T follicular helper cell (primary cell): Measurements from ENCODE around the gene RNASE9.
"Not testable (repeated sequence)": the region's sequence is repeated elsewhere in the genome, so short reads cannot be mapped to it uniquely, and the experiment has no call there.

ENCODE experiments used
- DNase-seq: peaks from one replicate; pipeline ENCODE4 v3.0.0-alpha.2; 2020; ENCODE audit warnings: low read depth
- total RNA-seq, 2 experiments: gene quantifications; one replicate each; lab custom pipeline; 2026; lab: John Stamatoyannopoulos, UW

Gene RNASE9
- 0 reads per million in 2 experiments for total RNA-seq

DNA sequence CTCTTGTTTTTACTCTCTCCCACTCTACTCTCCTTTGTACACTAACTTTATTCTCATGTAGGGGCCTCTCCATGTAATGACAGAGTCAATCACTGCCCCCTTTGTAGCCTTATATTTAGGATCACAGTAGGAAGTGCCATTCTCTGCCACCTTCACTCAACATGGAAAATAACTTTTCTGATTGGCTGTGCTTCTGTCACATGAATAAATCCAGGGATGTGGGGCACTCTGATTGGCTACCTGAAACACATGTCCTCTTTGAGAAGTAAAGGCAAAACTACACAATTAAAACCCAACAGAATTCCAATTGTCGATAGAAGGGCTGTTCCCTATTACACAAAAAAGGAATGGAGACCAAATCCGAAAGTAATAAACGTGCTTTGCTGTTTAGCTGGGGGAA lies at the start of gene RNASE9:
Gene RNASE9, minus strand, starts transcription at position 87 of the 400 bp plus-strand sequence.
- DNase-seq = no peak

DNA sequence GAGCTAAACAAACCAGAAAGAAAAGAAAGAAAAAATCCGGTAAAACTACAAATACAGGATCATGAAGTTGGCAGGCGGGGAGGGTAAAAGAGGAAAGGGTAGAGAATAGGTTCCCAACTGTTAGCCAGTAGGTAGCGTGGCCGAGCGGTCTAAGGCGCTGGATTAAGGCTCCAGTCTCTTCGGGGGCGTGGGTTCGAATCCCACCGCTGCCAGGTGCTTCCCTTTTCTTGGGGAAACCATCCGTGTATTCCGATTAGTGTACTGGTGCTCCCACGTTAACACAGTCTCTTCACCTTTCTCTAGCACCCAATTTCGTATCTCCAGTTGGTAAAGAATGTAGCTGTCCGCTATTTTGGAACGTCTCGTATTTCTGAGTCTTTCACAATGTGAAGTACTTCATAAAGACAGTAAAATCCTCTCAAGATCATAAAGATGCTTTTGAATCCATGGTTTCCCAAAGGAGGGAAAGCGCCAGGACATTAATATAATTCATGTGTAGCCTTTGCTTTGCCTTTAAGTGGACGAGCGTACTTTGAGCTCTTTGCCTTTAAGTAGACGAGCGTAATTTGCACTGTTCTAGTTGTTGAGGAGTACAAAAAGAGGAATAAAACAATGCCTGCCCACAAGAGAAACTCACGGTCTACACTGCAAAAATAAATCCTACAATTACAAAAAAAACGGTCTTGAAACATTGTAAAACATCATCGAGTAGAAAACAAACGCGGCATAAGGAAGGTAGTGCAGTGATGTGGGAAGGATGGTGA lies 49.3 kb upstream of the RNASE9 start:
- DNase-seq = peak; percentile 56

DNA sequence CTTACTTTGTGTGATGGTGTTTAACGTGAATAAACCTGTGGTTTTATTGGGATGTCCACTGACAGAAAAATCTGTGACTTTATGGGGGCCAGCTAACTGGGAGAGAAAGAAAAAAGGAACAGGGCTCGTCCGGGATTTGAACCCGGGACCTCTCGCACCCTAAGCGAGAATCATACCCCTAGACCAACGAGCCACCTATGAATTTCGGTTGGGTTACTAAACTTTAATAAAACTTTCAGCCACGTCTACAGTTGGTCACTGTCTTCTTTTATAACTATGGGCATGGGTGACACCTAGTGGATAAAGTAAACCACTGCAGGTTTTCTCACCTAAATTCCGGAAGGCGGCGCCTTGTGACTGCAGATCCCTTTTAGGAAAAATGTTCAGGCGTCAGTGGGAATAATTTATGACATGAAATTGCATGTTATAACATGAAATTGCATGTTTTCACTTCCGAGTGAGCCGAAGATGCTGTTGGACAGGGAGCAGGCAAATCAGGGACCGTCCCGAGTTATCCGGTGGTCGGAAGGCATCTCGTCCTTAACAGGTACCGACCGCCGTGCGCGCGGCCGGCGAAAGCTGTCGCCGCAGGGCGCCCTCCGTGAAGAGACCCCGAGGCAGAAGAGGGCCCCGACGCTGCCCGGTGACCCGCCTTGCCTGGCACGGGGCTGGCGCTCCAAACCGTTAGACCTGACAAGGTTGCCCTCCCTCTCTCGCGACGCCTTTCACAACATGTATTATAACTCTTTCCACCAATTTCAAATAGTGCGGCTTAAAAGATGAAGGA lies 48.6 kb upstream of the RNASE9 start:
- peak; percentile 39 for DNase-seq

- no peak for DNase-seq
These were observed 47.7 kb upstream of the RNASE9 start for GRCh38 chr14:20608383-20609110.

DNA sequence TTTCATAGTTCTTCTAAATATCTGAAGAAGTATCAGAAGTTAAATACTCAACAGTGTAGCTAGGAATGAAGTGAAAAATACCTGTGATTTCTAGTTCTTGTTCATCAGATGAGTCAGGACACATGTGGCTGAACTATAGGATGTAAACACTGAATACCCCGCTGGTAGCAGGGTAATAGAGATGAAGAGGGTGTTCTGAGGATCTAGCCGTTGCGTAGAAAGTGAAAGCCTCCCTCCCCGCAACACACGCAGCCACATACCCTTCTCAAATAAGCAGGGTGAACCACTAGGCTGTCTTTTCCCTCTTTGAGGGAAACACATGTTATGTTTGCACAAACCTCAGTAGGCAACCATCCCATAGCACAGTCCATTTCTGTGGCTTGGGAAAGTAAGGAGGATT lies 46.8 kb upstream of the RNASE9 start:
- no peak for DNase-seq

GRCh38 chr14:20606902-20607242 lies 46.0 kb upstream of the RNASE9 start:
- no peak for DNase-seq

GRCh38 chr14:20606190-20606901 lies 45.5 kb upstream of the RNASE9 start:
- DNase-seq = no peak

- no peak for DNase-seq
These were observed 43.2 kb upstream of the RNASE9 start for GRCh38 chr14:20603813-20604690.

DNA sequence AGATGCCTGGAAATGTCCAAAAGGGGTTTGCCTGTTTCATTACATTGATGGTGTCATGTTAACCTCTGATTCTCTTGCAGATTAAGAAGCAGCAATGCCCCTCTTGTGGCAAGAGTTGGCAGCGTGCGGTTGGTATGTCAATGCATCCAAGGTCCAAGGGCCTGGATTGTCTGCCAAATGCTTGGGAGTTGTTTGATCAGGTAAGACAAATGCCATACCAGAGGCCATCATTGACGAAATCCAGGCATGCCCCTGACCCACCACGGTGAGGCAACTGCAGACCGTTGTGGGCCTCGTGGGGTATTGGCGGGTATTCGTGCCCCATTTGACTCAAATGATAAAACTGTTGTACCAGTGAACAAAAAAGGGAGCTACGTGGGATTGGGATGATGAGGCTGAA lies 41.7 kb upstream of the RNASE9 start:
- DNase-seq = no peak

- no peak for DNase-seq
These were observed 40.7 kb upstream of the RNASE9 start for GRCh38 chr14:20601522-20601921.

DNA sequence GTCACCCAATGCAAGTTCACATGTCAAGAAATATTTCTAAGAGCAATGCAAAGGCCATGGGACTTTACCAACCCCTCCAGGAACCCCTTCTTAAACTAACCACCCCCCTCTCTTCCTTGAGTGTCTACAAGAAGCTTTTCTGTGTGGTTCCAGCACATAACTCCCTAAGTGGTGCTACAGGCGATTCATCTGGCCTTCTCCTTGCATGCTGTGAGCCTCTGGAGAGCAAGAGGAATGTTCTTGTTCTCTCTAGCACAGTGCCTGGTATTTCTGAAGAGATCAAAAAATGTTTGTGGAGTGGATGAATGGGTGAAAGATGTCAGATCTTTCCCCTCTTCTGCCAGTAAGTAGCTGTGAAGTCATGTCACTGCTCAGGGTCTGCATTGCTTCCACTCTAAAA lies 36.3 kb upstream of the RNASE9 start:
- no peak for DNase-seq

DNA sequence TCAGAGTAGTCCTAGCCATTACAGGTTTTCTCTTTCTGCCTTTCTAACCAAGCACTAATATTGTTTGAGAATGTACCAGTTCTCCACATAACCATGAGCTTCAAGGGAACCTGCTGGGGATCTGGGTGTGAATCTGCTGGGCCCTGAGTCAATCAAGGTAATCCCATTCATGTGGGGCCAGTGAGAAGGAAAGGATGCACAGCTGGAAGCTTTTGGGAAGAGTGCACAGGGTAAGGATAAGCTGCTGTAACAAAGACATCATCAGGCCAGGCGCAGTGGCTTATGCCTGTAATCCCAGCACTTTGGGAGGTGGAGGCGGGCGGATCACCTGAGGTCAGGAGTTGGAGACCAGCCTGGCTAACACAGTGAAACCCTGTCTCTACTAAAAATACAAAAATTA lies 34.9 kb upstream of the RNASE9 start:
- not testable (repeated sequence) for DNase-seq

DNA sequence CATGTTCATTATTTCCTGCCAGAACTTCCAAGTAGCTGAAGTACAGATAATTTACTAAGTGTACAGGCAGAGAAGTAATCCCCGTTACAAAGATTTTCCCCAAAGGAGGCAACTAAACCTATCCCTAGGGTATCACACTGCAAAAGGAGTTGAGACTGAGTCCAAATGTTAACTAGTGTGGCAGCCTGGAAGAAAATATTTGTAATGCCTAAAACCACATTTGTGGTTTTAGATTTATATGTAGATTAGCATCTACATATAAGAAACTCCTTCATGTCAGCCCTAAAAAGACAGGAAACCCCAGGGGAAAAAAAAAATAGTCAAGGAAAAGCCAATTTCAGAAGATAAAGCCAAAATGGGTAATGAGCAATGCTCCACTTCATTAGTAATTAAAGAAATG lies 31.7 kb upstream of the RNASE9 start:
- no peak for DNase-seq

- DNase-seq = no peak
These were observed 30.4 kb upstream of the RNASE9 start, which contains the start of gene RNASE12 for GRCh38 chr14:20591235-20591634. RNASE12 (minus strand) TSS chr14:20591376; CDS start chr14:20590723, 653 bp downstream.

DNA sequence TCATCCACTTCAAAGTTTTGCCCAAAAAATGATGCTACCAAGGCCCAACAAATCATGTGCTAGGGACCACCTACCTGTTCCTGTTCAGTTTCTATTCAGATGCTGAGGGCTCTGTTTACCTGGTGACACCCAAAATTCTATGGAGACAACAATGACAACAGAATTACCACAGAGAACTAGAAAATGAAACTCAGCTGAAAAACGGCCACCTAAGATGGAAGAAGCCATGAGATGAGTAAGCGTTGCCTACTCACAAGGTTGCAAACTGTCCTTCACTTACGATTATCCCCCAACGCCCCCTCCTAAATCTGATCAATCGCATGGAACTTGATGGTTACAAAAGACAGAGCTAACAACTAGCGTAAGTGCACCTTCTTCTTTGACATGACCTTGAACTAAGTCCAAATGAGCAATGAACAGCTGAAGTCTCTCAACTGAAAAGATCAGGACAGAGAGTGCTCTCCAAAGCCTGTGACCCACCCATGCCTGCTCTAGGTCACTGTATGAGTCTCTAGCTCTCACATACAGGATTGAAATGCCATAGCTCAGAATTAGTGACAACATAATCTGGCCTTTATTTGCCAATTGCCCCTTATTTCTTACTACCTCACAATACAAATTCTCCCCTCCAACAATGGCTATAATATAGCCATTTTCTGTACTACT lies 26.8 kb upstream of the RNASE9 start, which contains the start of gene RNASE11:
Gene RNASE11, minus strand, starts transcription at position 513 of the 666 bp plus-strand sequence.
- DNase-seq = no peak

- DNase-seq = no peak
These were observed 23.1 kb upstream of the RNASE9 start for GRCh38 chr14:20583908-20584307.

GRCh38 chr14:20583142-20583541 lies 22.3 kb upstream of the RNASE9 start:
- no peak for DNase-seq

- DNase-seq = no peak
These were observed 19.4 kb upstream of the RNASE9 start for GRCh38 chr14:20580242-20580641.

- DNase-seq = no peak
These were observed 18.1 kb upstream of the RNASE9 start for GRCh38 chr14:20578784-20579502.

GRCh38 chr14:20578325-20578724 lies 17.5 kb upstream of the RNASE9 start:
- no peak for DNase-seq
